WTC11 (cell line): ENCODE measurements around the gene MAGEB17. TPM values are rescaled to one million over a fixed set of nuclear protein-coding genes. Genes with fewer than 3 reads are reported as not detected.

Experiments
- ATAC-seq: fragments of 200-7000 bp; cut with Tn5 transposase; 2 replicates; pipeline ENCODE4 v1.10.0; 2021; ENCODE audit warnings: mild to moderate bottlenecking, moderate library complexity
- CTCF ChIA-PET: fragments of 300-600 bp; sonication (Branson Sonifier 250); formaldehyde crosslinking; loops from one replicate; lab custom pipeline; 2021; ENCODE audit warnings: antibody characterized with exemption; lab: Charles Lee
- POLR2A ChIA-PET: fragments of 350-600 bp; sonication (Branson Sonifier 250); formaldehyde crosslinking; loops from one replicate; lab custom pipeline; 2021; ENCODE audit warnings: antibody characterized with exemption; lab: Charles Lee
- DNase-seq: peaks from one replicate; pipeline ENCODE4 v3.0.0; 2021; ENCODE audit warnings: low spot score
- H3K27ac Mint-ChIP-seq: 2 replicates; pipeline ENCODE4 v1.8.0; 2021; ENCODE audit warnings: mixed read lengths
- H3K27me3 Mint-ChIP-seq: 2 replicates; pipeline ENCODE4 v1.8.0; 2021; ENCODE audit warnings: low read depth, mild to moderate bottlenecking, moderate library complexity, mixed read lengths
- H3K36me3 Mint-ChIP-seq: 2 replicates; pipeline ENCODE4 v1.8.0; 2021; ENCODE audit warnings: mixed read lengths
- H3K4me1 Mint-ChIP-seq: 2 replicates; pipeline ENCODE4 v1.8.0; 2022; ENCODE audit warnings: mixed read lengths
- H3K4me3 Mint-ChIP-seq: 2 replicates; pipeline ENCODE4 v1.8.0; 2021; ENCODE audit warnings: mild to moderate bottlenecking, moderate library complexity, mixed read lengths
- H3K9me3 Mint-ChIP-seq: 2 replicates; pipeline ENCODE4 v1.8.0; 2021; ENCODE audit warnings: mixed read lengths
- AR ChIP-seq: fragments of 250-450 bp; sonication (Bioruptor Pico); IDR thresholded peaks from 2 replicates; pipeline ENCODE4 v1.9.0; 2021; ENCODE audit warnings: mild to moderate bottlenecking
- ATF3 ChIP-seq: sonication (generic); formaldehyde crosslinking; conservative IDR thresholded peaks from 2 replicates; pipeline ENCODE4 v1.8.1; 2022; ENCODE audit warnings: mild to moderate bottlenecking, missing genetic modification reagents
- CBFB ChIP-seq: sonication (generic); formaldehyde crosslinking; IDR thresholded peaks from 2 replicates; pipeline ENCODE4 v1.8.1; 2022; ENCODE audit warnings: mild to moderate bottlenecking, low read depth, missing genetic modification reagents
- CREB1 ChIP-seq: sonication (generic); formaldehyde crosslinking; IDR thresholded peaks from 2 replicates; pipeline ENCODE4 v1.8.0; 2023; ENCODE audit warnings: mild to moderate bottlenecking, missing genetic modification reagents
- ESRRA ChIP-seq: sonication (generic); formaldehyde crosslinking; IDR thresholded peaks from 2 replicates; pipeline ENCODE4 v1.8.1; 2022; ENCODE audit warnings: mild to moderate bottlenecking, missing genetic modification reagents, borderline replicate concordance
- FOXP1 ChIP-seq: sonication (generic); formaldehyde crosslinking; IDR thresholded peaks from 2 replicates; pipeline ENCODE4 v1.8.0; 2022; ENCODE audit warnings: missing genetic modification reagents, mild to moderate bottlenecking, moderate library complexity, borderline replicate concordance
- FOXP4 ChIP-seq: sonication (generic); formaldehyde crosslinking; IDR thresholded peaks from 2 replicates; pipeline ENCODE4 v1.8.0; 2022; ENCODE audit warnings: mild to moderate bottlenecking, missing genetic modification reagents
- IRF1 ChIP-seq: sonication (generic); formaldehyde crosslinking; IDR thresholded peaks from 2 replicates; pipeline ENCODE4 v1.8.0; 2023; ENCODE audit warnings: missing genetic modification reagents
- KAT7 ChIP-seq: sonication (generic); formaldehyde crosslinking; IDR thresholded peaks from 2 replicates; pipeline ENCODE4 v1.8.1; 2023; ENCODE audit warnings: missing genetic modification reagents, mild to moderate bottlenecking, borderline replicate concordance
- MLX ChIP-seq: sonication (generic); formaldehyde crosslinking; IDR thresholded peaks from 2 replicates; pipeline ENCODE4 v1.8.1; 2023; ENCODE audit warnings: mild to moderate bottlenecking, missing genetic modification reagents, moderate library complexity
- NFATC4 ChIP-seq: fragments of 250-450 bp; sonication (Bioruptor Pico); IDR thresholded peaks from 2 replicates; pipeline ENCODE4 v1.9.0; 2021; ENCODE audit warnings: mild to moderate bottlenecking
- NFYB ChIP-seq: sonication (generic); formaldehyde crosslinking; conservative IDR thresholded peaks from 2 replicates; pipeline ENCODE4 v1.8.0; 2022; ENCODE audit warnings: low read depth, missing genetic modification reagents
- NR3C1 ChIP-seq: sonication (generic); formaldehyde crosslinking; conservative IDR thresholded peaks from 2 replicates; pipeline ENCODE4 v1.8.1; 2023; ENCODE audit warnings: low read depth, mild to moderate bottlenecking, missing genetic modification reagents
- STAT6 ChIP-seq: sonication (generic); formaldehyde crosslinking; conservative IDR thresholded peaks from 2 replicates; pipeline ENCODE4 v1.8.1; 2023; ENCODE audit warnings: mild to moderate bottlenecking, low read depth, missing genetic modification reagents, moderate library complexity
- TCF7 ChIP-seq: sonication (generic); formaldehyde crosslinking; IDR thresholded peaks from 2 replicates; pipeline ENCODE4 v1.8.0; 2022; ENCODE audit warnings: mild to moderate bottlenecking, low read depth, missing genetic modification reagents, moderate library complexity
- ZNF532 ChIP-seq: fragments of 250-450 bp; sonication (Bioruptor Pico); IDR thresholded peaks from 2 replicates; pipeline ENCODE4 v1.9.0; 2021; ENCODE audit warnings: mild to moderate bottlenecking, borderline replicate concordance
- ZNF671 ChIP-seq: fragments of 250-450 bp; sonication (Bioruptor Pico); IDR thresholded peaks from 2 replicates; pipeline ENCODE4 v1.8.0; 2021; ENCODE audit warnings: mild to moderate bottlenecking
- ZSCAN18 ChIP-seq: fragments of 250-450 bp; sonication (Bioruptor Pico); IDR thresholded peaks from 2 replicates; pipeline ENCODE4 v2.1.2; 2022; ENCODE audit warnings: mild to moderate bottlenecking, moderate library complexity
- total RNA-seq: library from RNA; stranded (reverse); gene quantifications from 3 replicates; pipeline ENCODE4 v1.2.3, GENCODE V29; 2021

The MAGEB17 gene
- total RNA-seq, 1 experiment from 2014 or later: 0.63 TPM

GRCh38 chrX:16212024-16212423 lies 44.7 kb downstream of the MAGEB17 start (continued):
- TF ChIP-seq TCF7 (no peak), ATF3 (CRISPR knock-in tag) (no peak), AR (CRISPR knock-in tag) (no peak), KAT7 (no peak), NFATC4 (no peak), FOXP4 (CRISPR knock-in tag) (no peak), NR3C1 (no peak)
- TF ChIP-seq, all 79 proteins: peak for 0

- peaks cover 41% of the 10 kb centered on the region for H3K4me1 Mint-ChIP-seq
- DNase-seq (no peak), ATAC-seq (peak; percentile 61)
- no peaks in the 10 kb centered on the region for H3K36me3 Mint-ChIP-seq
- TF ChIP-seq ZNF671 (CRISPR knock-in tag) (no peak), NFYB (CRISPR knock-in tag) (no peak), ZSCAN18 (CRISPR knock-in tag) (no peak), NR3C1 (no peak), STAT6 (CRISPR knock-in tag) (no peak)
- ChIA-PET CTCF (interaction anchor here (0.5 to 1.8 kb wide), 8 partner anchors 13 to 362 kb away, joined by 3 to 16 read pairs (median 3); partner anchors contain the start of gene GRPR), POLR2A (no interaction called here)
- no peaks in the 10 kb centered on the region for H3K27me3 Mint-ChIP-seq
- no peak overlapping the region for H3K4me3 Mint-ChIP-seq
- no peaks in the 10 kb centered on the region for H3K9me3 Mint-ChIP-seq
- H3K27ac Mint-ChIP-seq: peak overlapping the region; percentile 49; the same call in 1 of the 2 replicates
Measured at GRCh38 chrX:16212436-16212835, 45.2 kb downstream of the MAGEB17 start.

- DNase-seq: no peak
- ChIA-PET CTCF (interaction anchor here (1.0 kb wide), 1 partner anchor 91 kb away, joined by 3 read pairs; the partner anchor contains the start of gene GRPR), POLR2A (no interaction called here)
- peaks cover 36% of the 10 kb centered on the region for H3K4me1 Mint-ChIP-seq
- no peaks in the 10 kb centered on the region for H3K27me3 Mint-ChIP-seq
- no peak for ATAC-seq
- no peak overlapping the region for H3K4me3 Mint-ChIP-seq
- no peaks in the 10 kb centered on the region for H3K36me3 Mint-ChIP-seq
- H3K27ac Mint-ChIP-seq: no peak overlapping the region
- no peaks in the 10 kb centered on the region for H3K9me3 Mint-ChIP-seq
- no peak for TF ChIP-seq NR3C1
- TF ChIP-seq NFYB (CRISPR knock-in tag): no peak
- no peak for TF ChIP-seq ZNF532 (CRISPR knock-in tag)
- TF ChIP-seq CREB1 (CRISPR knock-in tag): no peak
- no peak for TF ChIP-seq MLX (CRISPR knock-in tag)
- no peak for TF ChIP-seq FOXP1 (CRISPR knock-in tag)
- no peak for TF ChIP-seq ESRRA (CRISPR knock-in tag)
- TF ChIP-seq IRF1 (CRISPR knock-in tag): no peak
- no peak for TF ChIP-seq CBFB (CRISPR knock-in tag)
Measured at GRCh38 chrX:16213961-16214360, 46.7 kb downstream of the MAGEB17 start.
